ENCODE measurements around the gene OR52K1. TPM values are rescaled to one million over a fixed set of nuclear protein-coding genes. Genes with fewer than 3 reads are reported as not detected.

Gene OR52K1
- polyA plus RNA-seq, 1 of the 3 experiments (the other 2 are of a cell fraction) = not detected

GRCh38 chr11:4454021-4454420 lies 28.4 kb upstream of the OR52K1 start:
- no peak for DNase-seq
- no peaks in the 10 kb centered on the region for H3K9me3 ChIP-seq
- H3K4me1 ChIP-seq (ENCODE audit: control insufficient read depth in 1 of 2, insufficient read depth in 2 of 2, low read depth in 1 of 2, low read length in 1 of 2) = no peaks in the 10 kb centered on the region
- H3K27ac ChIP-seq (ENCODE audit: low read depth in 2 of 2, low read length in 1 of 2) = no peak overlapping the region
- no peaks in the 10 kb centered on the region for H3K9me2 ChIP-seq
- H3K9ac ChIP-seq = no peak overlapping the region
- H3K79me2 ChIP-seq (ENCODE audit: insufficient read depth) = no peaks in the 10 kb centered on the region
- no peak overlapping the region for H3K4me3 ChIP-seq (ENCODE audit: low read depth in 2 of 2, low read length in 1 of 2)
- H3K4me2 ChIP-seq = no peak overlapping the region
- no peaks in the 10 kb centered on the region for H3K27me3 ChIP-seq (ENCODE audit: insufficient read depth)
- TF ChIP-seq RAD21 (IDR thresholded peaks at IDR 0.05; ENCODE audit: low read length) (no peak), MXI1 (IDR thresholded peaks at IDR 0.05; ENCODE audit: low read depth, low read length) (no peak), CTCF (IDR thresholded peaks at IDR 0.05) (no peak), NFIC (IDR thresholded peaks at IDR 0.05; ENCODE audit: borderline replicate concordance) (no peak), POLR2AphosphoS5 (IDR thresholded peaks at IDR 0.05; ENCODE audit: low read depth, low read length) (no peak), RXRA (IDR thresholded peaks at IDR 0.05; ENCODE audit: borderline replicate concordance, low read depth) (no peak), SIN3A (IDR thresholded peaks at IDR 0.05; ENCODE audit: borderline replicate concordance, low read depth, low read length) (no peak), EZH2phosphoT487 (IDR thresholded peaks at IDR 0.05; ENCODE audit: borderline replicate concordance, low read depth) (no peak), GATA2 (CRISPR knock-in tag; IDR thresholded peaks at IDR 0.05) (no peak), ELF1 (IDR thresholded peaks at IDR 0.05) (no peak), IRF3 (IDR thresholded peaks at IDR 0.05; ENCODE audit: low read depth, low read length) (no peak), FOXM1 (IDR thresholded peaks at IDR 0.05; ENCODE audit: low read depth) (no peak), SMC3 (IDR thresholded peaks at IDR 0.05; ENCODE audit: low read depth, low read length) (no peak), USF1 (IDR thresholded peaks at IDR 0.05; ENCODE audit: borderline replicate concordance, low read depth) (no peak), MEF2A (IDR thresholded peaks at IDR 0.05; ENCODE audit: borderline replicate concordance, low read depth) (no peak), EP300 (IDR thresholded peaks at IDR 0.05; ENCODE audit: borderline replicate concordance in 1 of 2, low read depth in 1 of 2, low read length in 1 of 2) (no peak), MAX (IDR thresholded peaks at IDR 0.05; ENCODE audit: low read depth) (no peak), TEAD4 (IDR thresholded peaks at IDR 0.05; ENCODE audit: borderline replicate concordance, insufficient read depth) (no peak), NRF1 (IDR thresholded peaks at IDR 0.05; ENCODE audit: low read depth, low read length) (no peak)
- H3K36me3 ChIP-seq (replicated peaks in 1 of 2; ENCODE audit: control insufficient read depth in 1 of 2, insufficient read depth in 2 of 2, low read length in 1 of 2) = no peaks in the 10 kb centered on the region
- no peak overlapping the region for H2AFZ ChIP-seq (ENCODE audit: low read depth)
- no peaks in the 10 kb centered on the region for H4K20me1 ChIP-seq (ENCODE audit: insufficient read depth)
- no peaks in the 10 kb centered on the region for H3F3A ChIP-seq (replicated peaks; ENCODE audit: insufficient read depth)
- ChIA-PET POLR2A (no interaction called here), CTCF (no interaction called here)
